ENCODE measurements around the gene UPF2. TPM values are rescaled to one million over a fixed set of nuclear protein-coding genes. Genes with fewer than 3 reads are reported as not detected.
A peak's percentile ranks its signal among the peaks of the same experiment; 100 is the strongest.

The UPF2 gene
- total and polyA plus RNA-seq, 4 donors, result 7.4 to 36.4 (median 13.3) TPM

- WGBS, 2 donors, result 92 to 95% methylated on average over 10 of the region's 10 CpGs
- no peaks in the 10 kb centered on the region for H3K27me3 ChIP-seq (ENCODE audit: control insufficient read depth in 3 of 3, insufficient read depth in 3 of 3, low read length in 2 of 3)
- no peak overlapping the region for H3K9ac ChIP-seq (ENCODE audit: insufficient read depth in 1 of 2, low read length in 2 of 2)
- H3K4me1 ChIP-seq (ENCODE audit: control insufficient read depth in 5 of 5, insufficient read depth in 5 of 5, low read length in 5 of 5), result peaks cover 0 to 3% (median 0%) of the 10 kb centered on the region in 5 donors
- DNase-seq (no peak), ATAC-seq (ENCODE audit: insufficient read depth, low FRiP score) (no peak)
- no peaks in the 10 kb centered on the region for H3K36me3 ChIP-seq (ENCODE audit: control insufficient read depth in 4 of 4, insufficient read depth in 4 of 4, low read length in 4 of 4)
- H3K9me3 ChIP-seq (ENCODE audit: control insufficient read depth in 4 of 4, insufficient read depth in 3 of 4, low read length in 3 of 4), result peaks cover 0 to 2% (median 0%) of the 10 kb centered on the region in 4 donors
- no peak overlapping the region for H3K4me3 ChIP-seq
- no peak overlapping the region for H3K27ac ChIP-seq (ENCODE audit: low read depth in 1 of 2, low read length in 1 of 2)
- TF ChIP-seq CTCF (IDR thresholded peaks at IDR 0.05; ENCODE audit: control extremely low read depth, extremely low read depth), result no peak
Measured at GRCh38 chr10:11908536-11908935, 134.1 kb downstream of the UPF2 start.

- no peak for DNase-seq
- TF ChIP-seq CTCF (IDR thresholded peaks at IDR 0.05; ENCODE audit: control extremely low read depth, extremely low read depth), result no peak
- 95 to 96% methylated on average over 18 of the region's 18 CpGs for WGBS, 2 donors
Measured at GRCh38 chr10:11907914-11908313, 134.7 kb downstream of the UPF2 start.

GRCh38 chr10:11906714-11907113 lies 135.9 kb downstream of the UPF2 start:
- peak in 1 of 3 donors; percentile 7 for DNase-seq
- TF ChIP-seq CTCF (IDR thresholded peaks at IDR 0.05; ENCODE audit: control extremely low read depth, extremely low read depth), result no peak
- WGBS, 2 donors, result 73 to 80% methylated on average over 8 of the region's 8 CpGs

More at GRCh38 chr10:11907914-11908313, 134.7 kb downstream of the UPF2 start:
- H3K9me3 ChIP-seq (ENCODE audit: control insufficient read depth in 4 of 4, insufficient read depth in 3 of 4, low read length in 3 of 4), result peaks cover 0 to 2% (median 0%) of the 10 kb centered on the region in 4 donors
- H3K9ac ChIP-seq (ENCODE audit: insufficient read depth in 1 of 2, low read length in 2 of 2), result no peak overlapping the region
- no peak overlapping the region for H3K4me3 ChIP-seq
- no peaks in the 10 kb centered on the region for H3K27me3 ChIP-seq (ENCODE audit: control insufficient read depth in 3 of 3, insufficient read depth in 3 of 3, low read length in 2 of 3)
- no peak overlapping the region for H3K27ac ChIP-seq (ENCODE audit: low read depth in 1 of 2, low read length in 1 of 2)
- ATAC-seq (ENCODE audit: insufficient read depth, low FRiP score), result no peak
- H3K4me1 ChIP-seq (ENCODE audit: control insufficient read depth in 5 of 5, insufficient read depth in 5 of 5, low read length in 5 of 5), result no peaks in the 10 kb centered on the region
- no peaks in the 10 kb centered on the region for H3K36me3 ChIP-seq (ENCODE audit: control insufficient read depth in 4 of 4, insufficient read depth in 4 of 4, low read length in 4 of 4)

GRCh38 chr10:11902646-11903045 lies 140.0 kb downstream of the UPF2 start:
- H3K36me3 ChIP-seq (ENCODE audit: control insufficient read depth in 4 of 4, insufficient read depth in 4 of 4, low read length in 4 of 4), result no peaks in the 10 kb centered on the region
- WGBS, 2 donors, result 92 to 94% methylated on average over 7 of the region's 7 CpGs
- H3K27me3 ChIP-seq (ENCODE audit: control insufficient read depth in 3 of 3, insufficient read depth in 3 of 3, low read length in 2 of 3), result no peaks in the 10 kb centered on the region
- peaks cover 0 to 9% (median 4%) of the 10 kb centered on the region in 5 donors for H3K4me1 ChIP-seq (ENCODE audit: control insufficient read depth in 5 of 5, insufficient read depth in 5 of 5, low read length in 5 of 5)
- no peak overlapping the region for H3K4me3 ChIP-seq
- TF ChIP-seq CTCF (IDR thresholded peaks at IDR 0.05; ENCODE audit: control extremely low read depth, extremely low read depth), result no peak
- no peak overlapping the region for H3K27ac ChIP-seq (ENCODE audit: low read depth in 1 of 2, low read length in 1 of 2)
- peaks cover 0 to 2% (median 0%) of the 10 kb centered on the region in 4 donors for H3K9me3 ChIP-seq (ENCODE audit: control insufficient read depth in 4 of 4, insufficient read depth in 3 of 4, low read length in 3 of 4)
- H3K9ac ChIP-seq (ENCODE audit: insufficient read depth in 1 of 2, low read length in 2 of 2), result no peak overlapping the region
- ATAC-seq (ENCODE audit: insufficient read depth, low FRiP score) (no peak), DNase-seq (no peak)

More at GRCh38 chr10:11906714-11907113, 135.9 kb downstream of the UPF2 start:
- Histone ChIP-seq H3K9ac (ENCODE audit: insufficient read depth in 1 of 2, low read length in 2 of 2) (no peak overlapping the region), H3K27me3 (ENCODE audit: control insufficient read depth in 3 of 3, insufficient read depth in 3 of 3, low read length in 2 of 3) (no peaks in the 10 kb centered on the region), H3K9me3 (ENCODE audit: control insufficient read depth in 4 of 4, insufficient read depth in 3 of 4, low read length in 3 of 4) (peaks cover 0 to 4% (median 0%) of the 10 kb centered on the region in 4 donors), H3K4me3 (no peak overlapping the region), H3K27ac (ENCODE audit: low read depth in 1 of 2, low read length in 1 of 2) (no peak overlapping the region), H3K4me1 (ENCODE audit: control insufficient read depth in 5 of 5, insufficient read depth in 5 of 5, low read length in 5 of 5) (no peaks in the 10 kb centered on the region), H3K36me3 (ENCODE audit: control insufficient read depth in 4 of 4, insufficient read depth in 4 of 4, low read length in 4 of 4) (no peaks in the 10 kb centered on the region)
- ATAC-seq (ENCODE audit: insufficient read depth, low FRiP score), result no peak

Measured in lung (tissue), 12 donors.